ENCODE measurements around the gene CFAP57. TPM values are rescaled to one million over a fixed set of nuclear protein-coding genes. Genes with fewer than 3 reads are reported as not detected.

The CFAP57 gene
- total and polyA plus RNA-seq, 9 of the 15 experiments (the other 6 are each of a cell fraction or from before 2014, with no cell fraction given), result 0.04 to 0.22 (median 0.07) TPM; not detected in 3

- in situ Hi-C loops (cut with MboI), result loop anchor here (10.0 kb wide), 1 partner anchor 701 kb away; the partner anchor contains the start of gene ARTN
- Histone ChIP-seq H3K9ac (ENCODE audit: insufficient read depth in 1 of 2, low read depth in 2 of 2, low read length in 2 of 2) (no peak overlapping the region), H3K4me2 (ENCODE audit: insufficient read depth, low read length) (no peak overlapping the region), H3K27me3 (ENCODE audit: control insufficient read depth in 2 of 2, insufficient read depth in 2 of 2, low read length in 2 of 2) (peaks cover 26 to 63% of the 10 kb centered on the region in 2 experiments), H3K9me3 (replicated peaks; ENCODE audit: control insufficient read depth, insufficient read depth, low read depth, low read length) (no peaks in the 10 kb centered on the region), H3K4me3 (no peak overlapping the region), H3K36me3 (ENCODE audit: control insufficient read depth, insufficient read depth, low read length) (no peaks in the 10 kb centered on the region), H3K9me1 (ENCODE audit: control insufficient read depth, insufficient read depth, low read length) (no peaks in the 10 kb centered on the region), H3K27ac (ENCODE audit: extremely low read depth, low read depth, low read length) (no peak overlapping the region), H3K79me2 (ENCODE audit: control insufficient read depth, insufficient read depth, low read length) (no peaks in the 10 kb centered on the region), H3K4me1 (replicated peaks in 1 of 2; ENCODE audit: control insufficient read depth in 2 of 2, insufficient read depth in 2 of 2, low read length in 2 of 2) (no peaks in the 10 kb centered on the region), H4K20me1 (replicated peaks; ENCODE audit: control insufficient read depth, insufficient read depth, low read length) (peaks cover 5% of the 10 kb centered on the region; the same call in 1 of the 2 replicates), H2AFZ (ENCODE audit: low read depth, low read length) (no peak overlapping the region)
- DNase-seq (ENCODE audit: extremely low read depth in 1 of 4, low spot score in 3 of 4) (no peak), FAIRE-seq (no peak), ATAC-seq (no peak)
- 6% methylated on average over 5 of the region's 5 CpGs for WGBS (ENCODE audit: insufficient coverage, low coverage, missing lambda C conversion rate)
- ChIA-PET CTCF (ENCODE audit: low intra/inter-chr PET ratio) (no interaction called here), POLR2A (no interaction called here)
- intact Hi-C loops (cut with micrococcal nuclease), result no loop called here
- no TSS peak for BruUV-seq (replicated peaks)
- no peak for TF ChIP-seq MAFF (IDR thresholded peaks at IDR 0.05; ENCODE audit: low read length)
- no peak for TF ChIP-seq FOXK2 (conservative IDR thresholded peaks at IDR 0.05 in 1 of 2, IDR thresholded peaks at IDR 0.05 in 1 of 2; ENCODE audit: low read depth in 2 of 2)
- no peak for TF ChIP-seq RNF219 (CRISPR knock-in tag; IDR thresholded peaks at IDR 0.05)
- no peak for TF ChIP-seq KDM2B (CRISPR knock-in tag; IDR thresholded peaks at IDR 0.05)
- no peak for TF ChIP-seq ZBTB5 (IDR thresholded peaks at IDR 0.05)
- TF ChIP-seq NFYB (IDR thresholded peaks at IDR 0.05; ENCODE audit: extremely low read depth, insufficient read length), result no peak
- TF ChIP-seq SRF (CRISPR knock-in tag; IDR thresholded peaks at IDR 0.05), result no peak
- TF ChIP-seq ZBTB33 (CRISPR knock-in tag; IDR thresholded peaks at IDR 0.05), result no peak
- TF ChIP-seq RBFOX2 (IDR thresholded peaks at IDR 0.05; ENCODE audit: low read depth, low read length), result no peak
- no peak for TF ChIP-seq CLOCK (CRISPR knock-in tag; IDR thresholded peaks at IDR 0.05; ENCODE audit: borderline replicate concordance)
- TF ChIP-seq SIN3A (IDR thresholded peaks at IDR 0.05; ENCODE audit: borderline replicate concordance in 2 of 2, control insufficient read depth in 1 of 2, low read depth in 2 of 2, low read length in 2 of 2), result no peak
These were observed 61.5 kb downstream of the CFAP57 start for GRCh38 chr1:43233631-43234030.

All from K562 (cell line).